MG63 (cell line): ENCODE data around the gene ARPIN. TPM values are rescaled to one million over a fixed set of nuclear protein-coding genes. Genes with fewer than 3 reads are reported as not detected.
A peak's percentile ranks its signal among the peaks of the same experiment; 100 is the strongest.
"Not testable (repeated sequence)": the region's sequence is repeated elsewhere in the genome, so short reads cannot be mapped to it uniquely, and the experiment has no call there.

Experiments
- DNase-seq: peaks from one replicate; pipeline ENCODE4 v3.0.0-alpha.2; 2020
- H3K27me3 ChIP-seq: fragments of 250-450 bp; sonication (Bioruptor Pico); 2 replicates; pipeline ENCODE4 v1.5.1; 2020; ENCODE audit warnings: mild to moderate bottlenecking, moderate library complexity
- H3K36me3 ChIP-seq: fragments of 250-450 bp; sonication (Bioruptor Pico); 2 replicates; pipeline ENCODE4 v1.5.1; 2020; ENCODE audit warnings: mild to moderate bottlenecking, moderate library complexity
- H3K4me3 ChIP-seq: fragments of 250-450 bp; sonication (Bioruptor Pico); 2 replicates; pipeline ENCODE4 v1.5.1; 2020; ENCODE audit warnings: mild to moderate bottlenecking, moderate library complexity
- H3K9me3 ChIP-seq: fragments of 250-450 bp; sonication (Bioruptor Pico); 2 replicates; pipeline ENCODE4 v1.5.1; 2020; ENCODE audit warnings: mild to moderate bottlenecking, moderate library complexity
- total RNA-seq: library from RNA; depleted of rRNA; stranded (reverse); fragments of >200 nt; shearing (Covaris generic); gene quantifications from 2 replicates; pipeline ENCODE4 v1.2.3, GENCODE V29; 2014; ENCODE audit warnings: low replicate concordance

The ARPIN gene
- total RNA-seq, 1 experiment from 2014 or later, result 4.0 TPM

- no peaks in the 10 kb centered on the region for H3K9me3 ChIP-seq
- H3K4me3 ChIP-seq, result no peak overlapping the region
- peak; percentile 34 for DNase-seq
- H3K36me3 ChIP-seq, result peaks cover 5% of the 10 kb centered on the region; the same call in 1 of the 2 replicates
- no peaks in the 10 kb centered on the region for H3K27me3 ChIP-seq
These were observed 14.0 kb downstream of the ARPIN start for GRCh38 chr15:89898614-89899294.

DNA sequence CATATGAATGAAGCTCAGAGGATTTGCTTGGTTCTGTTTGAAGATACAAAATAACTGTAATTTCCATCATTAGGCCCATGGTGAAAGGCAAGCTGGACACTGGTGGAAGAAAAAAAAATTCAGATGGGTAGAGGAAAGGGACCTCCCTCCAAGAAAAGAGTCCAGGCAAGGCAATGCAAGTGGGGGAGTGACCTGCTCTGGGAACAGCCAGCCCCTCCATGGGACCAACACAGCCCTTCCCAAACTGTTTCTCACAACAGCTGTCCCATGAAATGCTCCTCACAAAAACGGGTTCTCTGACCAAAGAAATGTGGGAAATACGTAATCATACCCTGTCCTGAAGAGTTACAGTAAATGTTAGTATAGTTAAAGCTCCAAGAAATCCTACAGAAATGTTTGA, 14.6 kb downstream of the ARPIN start:
- Histone ChIP-seq H3K36me3 (peaks cover 5% of the 10 kb centered on the region; the same call in 1 of the 2 replicates), H3K27me3 (no peaks in the 10 kb centered on the region), H3K9me3 (no peaks in the 10 kb centered on the region), H3K4me3 (no peak overlapping the region)
- DNase-seq, result no peak

DNA sequence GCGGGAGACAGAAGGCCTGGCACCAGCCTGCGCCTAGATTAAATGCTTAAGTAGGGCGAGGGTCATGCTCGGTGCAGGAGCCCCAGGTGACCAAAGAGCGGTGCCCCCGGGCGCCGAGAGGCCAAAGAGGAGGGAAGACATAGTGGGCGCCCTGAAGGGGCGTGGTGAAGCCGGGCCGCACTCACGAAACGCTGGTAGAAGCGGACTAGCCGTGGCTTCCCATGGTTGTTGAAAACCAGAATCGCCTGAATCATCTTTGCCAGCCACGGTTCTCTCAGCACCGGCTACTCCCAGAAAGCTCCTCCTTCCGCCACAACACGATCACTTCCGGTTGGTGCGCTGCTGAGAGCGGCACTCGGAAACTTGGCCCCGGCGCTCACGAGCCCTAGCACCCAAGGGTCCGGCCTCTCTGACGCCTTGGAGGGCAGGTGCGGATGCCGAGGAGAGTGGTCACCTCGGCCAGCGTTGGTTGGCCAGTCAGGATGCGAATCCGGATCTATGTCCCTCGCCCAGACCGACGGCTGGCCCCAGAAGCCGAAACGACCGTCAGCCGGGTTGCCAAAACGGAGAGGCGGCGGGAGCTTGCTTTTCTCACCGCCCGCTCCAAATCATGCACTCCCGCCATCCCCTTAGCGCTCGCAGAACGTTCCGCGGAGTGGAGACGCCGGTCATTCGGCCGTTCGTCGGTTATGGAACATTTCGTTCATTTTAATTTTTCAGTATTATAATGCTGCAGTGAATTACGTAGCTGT, 18.9 kb downstream of the ARPIN start, which contains the start of gene AP3S2:
Gene AP3S2 (minus strand): TSS at position 299 of the 752 bp plus-strand sequence. CDS start 45 bp downstream, at position 254.
- H3K4me3 ChIP-seq, result peak within 1 kb of the TSS; percentile 79
- H3K36me3 ChIP-seq, result peaks cover 2% of the 10 kb centered on the region
- H3K9me3 ChIP-seq, result no peaks in the 10 kb centered on the region
- no peaks in the 10 kb centered on the region for H3K27me3 ChIP-seq
- DNase-seq, result peak; percentile 93

- Histone ChIP-seq H3K9me3 (no peaks in the 10 kb centered on the region), H3K4me3 (peak overlapping the region; percentile 79), H3K36me3 (peaks cover 9% of the 10 kb centered on the region), H3K27me3 (no peaks in the 10 kb centered on the region)
- no peak for DNase-seq
These were observed 19.7 kb downstream of the ARPIN start for GRCh38 chr15:89893027-89893426.

DNA sequence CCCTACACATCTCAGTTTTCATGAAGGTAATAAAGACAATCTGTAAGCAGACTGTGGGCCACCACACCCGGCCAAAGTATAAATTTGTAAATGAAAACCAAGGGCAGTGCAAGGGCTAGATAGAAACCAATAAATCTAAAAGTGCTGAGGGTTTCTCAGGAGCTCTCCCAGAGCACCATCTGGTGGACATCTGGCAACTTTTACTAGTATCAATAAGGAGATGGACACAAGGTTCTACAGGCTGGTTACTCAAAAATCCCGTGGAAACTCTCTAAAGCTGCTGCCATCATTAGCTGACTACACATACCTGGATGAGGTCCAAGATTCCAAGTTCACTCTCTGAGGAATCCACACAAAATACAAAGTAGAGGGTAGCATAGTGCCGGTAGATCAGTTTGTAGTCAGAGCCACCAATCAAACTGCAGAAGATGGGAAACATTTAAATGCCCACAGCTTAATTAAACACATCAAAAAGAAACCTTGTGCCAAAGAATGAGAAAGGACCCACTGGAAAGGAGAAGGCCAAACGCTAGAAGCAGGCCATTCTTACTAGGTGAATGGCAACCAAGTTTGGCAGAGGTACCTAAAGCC, 24.4 kb downstream of the ARPIN start:
- no peaks in the 10 kb centered on the region for H3K27me3 ChIP-seq
- H3K4me3 ChIP-seq, result no peak overlapping the region
- DNase-seq, result peak; percentile 34
- H3K36me3 ChIP-seq, result peaks cover 35% of the 10 kb centered on the region
- no peaks in the 10 kb centered on the region for H3K9me3 ChIP-seq

GRCh38 chr15:89885611-89886010, 27.1 kb downstream of the ARPIN start:
- no peaks in the 10 kb centered on the region for H3K9me3 ChIP-seq
- H3K36me3 ChIP-seq, result peaks cover 38% of the 10 kb centered on the region
- no peak for DNase-seq
- H3K4me3 ChIP-seq, result no peak overlapping the region
- no peaks in the 10 kb centered on the region for H3K27me3 ChIP-seq

DNA sequence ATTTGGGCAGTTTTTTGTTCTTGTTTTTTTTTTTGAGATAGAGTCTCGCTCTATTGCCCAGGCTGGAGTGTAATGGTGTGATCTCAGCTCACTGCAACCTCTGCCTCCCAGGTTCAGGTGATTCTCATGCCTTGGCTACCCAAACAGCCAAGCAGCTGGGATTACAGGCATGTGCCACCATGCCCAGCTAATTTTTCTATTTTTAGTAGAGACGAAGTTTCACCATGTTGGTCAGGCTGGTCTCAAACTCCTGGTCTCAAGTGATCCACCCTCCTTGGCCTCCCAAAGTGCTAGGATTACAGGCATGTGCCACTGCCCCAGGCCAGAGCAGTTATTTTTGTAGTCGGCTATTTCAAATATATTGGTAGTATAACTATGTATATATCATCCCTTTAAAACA, 27.6 kb downstream of the ARPIN start:
- peaks cover 38% of the 10 kb centered on the region for H3K36me3 ChIP-seq
- not testable (repeated sequence) for H3K4me3 ChIP-seq, H3K9me3 ChIP-seq, H3K27me3 ChIP-seq, DNase-seq

DNA sequence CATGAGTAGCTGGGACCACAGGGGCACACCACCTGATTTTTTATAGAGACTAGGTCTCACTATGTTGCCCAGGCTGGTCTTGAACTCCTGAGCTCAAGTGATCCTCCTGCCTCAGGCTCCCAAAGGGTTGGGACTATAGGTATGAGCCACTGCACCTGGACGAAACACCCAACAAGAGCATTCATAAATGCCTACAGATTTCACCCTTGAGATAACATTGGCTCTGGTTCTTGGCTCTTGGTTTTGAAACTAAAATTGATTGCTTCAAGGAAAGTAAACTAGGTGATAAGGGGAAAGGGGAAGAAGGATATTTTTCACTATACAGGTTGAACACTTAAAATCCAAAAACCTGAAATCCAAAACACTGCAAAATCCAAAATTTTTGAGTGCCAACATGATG, 29.2 kb downstream of the ARPIN start:
- Histone ChIP-seq H3K27me3 (no peaks in the 10 kb centered on the region), H3K9me3 (no peaks in the 10 kb centered on the region), H3K4me3 (no peak overlapping the region), H3K36me3 (peaks cover 38% of the 10 kb centered on the region)
- DNase-seq, result no peak

DNA sequence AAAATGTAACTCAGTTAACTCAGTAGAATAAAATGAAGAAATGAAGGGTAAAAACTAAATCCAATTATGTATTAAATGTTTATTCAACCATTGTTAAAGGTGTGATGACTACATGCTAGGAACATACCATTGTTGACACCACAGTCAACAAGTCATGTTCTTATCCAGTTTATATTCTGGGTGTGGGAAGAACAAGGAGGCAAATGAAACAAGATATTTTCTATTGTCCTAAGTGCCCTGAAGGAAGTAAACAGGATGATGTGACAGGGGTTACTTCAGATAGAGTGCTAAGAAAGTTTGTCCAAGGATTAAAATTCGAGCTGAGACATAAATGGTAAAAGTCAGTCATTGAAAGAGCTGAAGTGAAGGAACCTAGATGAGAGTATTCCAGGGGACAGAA, 32.0 kb downstream of the ARPIN start:
- no peaks in the 10 kb centered on the region for H3K27me3 ChIP-seq
- H3K9me3 ChIP-seq, result no peaks in the 10 kb centered on the region
- peaks cover 26% of the 10 kb centered on the region for H3K36me3 ChIP-seq
- no peak for DNase-seq
- no peak overlapping the region for H3K4me3 ChIP-seq

DNA sequence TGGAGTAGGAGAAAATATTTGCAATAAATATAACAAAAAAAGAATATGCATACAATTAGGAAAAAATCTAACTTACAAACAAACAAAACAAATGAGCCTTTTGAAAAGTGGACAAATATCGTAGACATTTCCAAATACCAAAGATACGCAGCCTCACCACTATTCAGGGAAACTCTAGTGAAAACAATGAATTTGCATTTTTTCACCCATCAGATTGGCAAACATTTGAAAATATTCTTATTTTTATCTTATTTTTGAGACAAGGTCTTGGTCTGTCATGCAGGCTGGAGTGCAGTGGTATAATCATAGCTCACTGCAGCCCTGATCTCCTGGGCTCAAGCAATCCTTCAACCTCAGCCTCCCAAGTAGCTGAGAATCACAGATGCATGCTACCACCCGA, 34.4 kb downstream of the ARPIN start:
- Histone ChIP-seq H3K9me3 (no peaks in the 10 kb centered on the region), H3K36me3 (peaks cover 22% of the 10 kb centered on the region), H3K27me3 (no peaks in the 10 kb centered on the region), H3K4me3 (no peak overlapping the region)
- no peak for DNase-seq

GRCh38 chr15:89877083-89877425, 35.7 kb downstream of the ARPIN start:
- Histone ChIP-seq H3K4me3 (no peak overlapping the region), H3K36me3 (peaks cover 25% of the 10 kb centered on the region), H3K9me3 (no peaks in the 10 kb centered on the region), H3K27me3 (no peaks in the 10 kb centered on the region)
- no peak for DNase-seq

GRCh38 chr15:89876396-89877082, 36.2 kb downstream of the ARPIN start:
- Histone ChIP-seq H3K4me3 (no peak overlapping the region), H3K9me3 (no peaks in the 10 kb centered on the region), H3K27me3 (no peaks in the 10 kb centered on the region), H3K36me3 (peaks cover 25% of the 10 kb centered on the region)
- DNase-seq, result no peak

DNA sequence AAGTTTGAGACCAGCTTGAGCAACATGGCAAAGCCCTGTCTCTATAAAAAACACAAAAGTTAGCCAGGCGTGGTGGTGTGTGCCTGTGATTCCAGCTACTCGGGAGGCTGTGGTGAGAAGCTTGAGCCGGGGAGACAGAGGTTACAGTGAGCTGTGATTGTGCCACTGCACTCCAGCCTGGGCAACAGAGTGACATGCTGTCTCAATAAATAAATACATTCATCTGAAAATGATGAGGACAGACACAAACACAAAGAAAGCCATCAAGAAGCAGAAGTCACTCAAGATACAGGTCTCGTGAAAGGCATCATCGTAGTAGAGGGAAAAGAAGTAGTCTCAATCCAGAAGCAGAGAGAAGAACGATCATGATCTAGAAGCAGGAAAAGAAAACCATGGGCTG, 37.0 kb downstream of the ARPIN start:
- Histone ChIP-seq H3K4me3 (no peak overlapping the region), H3K36me3 (peaks cover 33% of the 10 kb centered on the region), H3K27me3 (no peaks in the 10 kb centered on the region), H3K9me3 (no peaks in the 10 kb centered on the region)
- no peak for DNase-seq

DNA sequence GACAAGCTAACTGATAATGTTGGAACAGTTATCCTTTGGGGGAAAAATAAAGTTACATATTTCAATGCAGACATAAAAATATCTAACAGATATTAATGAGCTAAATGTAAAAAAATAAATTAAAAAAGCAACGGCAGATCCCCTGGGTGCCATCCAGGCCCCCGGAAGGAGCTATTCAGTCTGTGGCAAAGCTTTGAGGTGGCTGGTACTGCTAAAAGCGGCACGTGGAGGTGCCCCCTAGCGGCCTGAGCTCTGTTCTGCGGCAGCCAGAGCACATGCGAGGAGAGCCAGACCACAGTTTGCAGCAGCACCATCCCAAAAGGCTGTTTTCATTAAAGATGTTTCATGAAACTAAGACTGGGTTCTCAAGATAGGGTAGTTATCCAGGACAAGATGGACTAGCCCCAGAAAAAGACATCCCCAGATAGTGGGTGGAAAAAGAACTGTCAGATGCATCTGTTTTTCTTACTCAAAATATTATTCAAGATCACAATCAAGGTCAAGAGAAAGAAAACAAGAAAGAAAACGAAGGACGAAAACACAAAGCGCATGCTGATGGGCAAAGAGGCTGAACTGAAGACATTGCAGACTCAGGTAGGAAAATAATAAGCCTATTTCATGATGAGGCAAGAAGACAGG, 37.7 kb downstream of the ARPIN start:
- H3K4me3 ChIP-seq, result no peak overlapping the region
- DNase-seq, result peak; percentile 78
- H3K36me3 ChIP-seq, result peaks cover 40% of the 10 kb centered on the region
- H3K27me3 ChIP-seq, result no peaks in the 10 kb centered on the region
- no peaks in the 10 kb centered on the region for H3K9me3 ChIP-seq

- Histone ChIP-seq H3K27me3 (no peaks in the 10 kb centered on the region), H3K9me3 (no peaks in the 10 kb centered on the region), H3K4me3 (no peak overlapping the region), H3K36me3 (peaks cover 29% of the 10 kb centered on the region)
- DNase-seq, result no peak
These were observed 42.0 kb downstream of the ARPIN start for GRCh38 chr15:89870688-89871288.

- Histone ChIP-seq H3K9me3 (no peaks in the 10 kb centered on the region), H3K4me3 (no peak overlapping the region), H3K27me3 (no peaks in the 10 kb centered on the region), H3K36me3 (peaks cover 35% of the 10 kb centered on the region)
- DNase-seq, result no peak
These were observed 42.7 kb downstream of the ARPIN start for GRCh38 chr15:89870006-89870405.
